ENCODE measurements around the gene NEK6.

NEK6 gene

GRCh38 chr9:124215956-124216355 is 41.8 kb upstream of the NEK6 start:
- peak overlapping the region; percentile 42 to 64 for H3K4me3 ChIP-seq (ENCODE audit: low read depth in 1 of 2, low read length in 1 of 2)
- no peaks in the 10 kb centered on the region for H3K9me3 ChIP-seq
- peaks cover 81% of the 10 kb centered on the region in 2 experiments for H3K4me1 ChIP-seq (ENCODE audit: control insufficient read depth in 1 of 2, insufficient read depth in 1 of 2, low read depth in 1 of 2, low read length in 1 of 2)
- peak overlapping the region; percentile 96 for H3K27ac ChIP-seq
- no peak for TF ChIP-seq CTCF (IDR thresholded peaks at IDR 0.05)
- H3K27me3 ChIP-seq, result no peaks in the 10 kb centered on the region
- no peaks in the 10 kb centered on the region for H3K36me3 ChIP-seq

GRCh38 chr9:124216474-124217176 is 41.1 kb upstream of the NEK6 start:
- TF ChIP-seq CTCF (IDR thresholded peaks at IDR 0.05), result no peak
- Histone ChIP-seq H3K27me3 (no peaks in the 10 kb centered on the region), H3K27ac (peak overlapping the region; percentile 96), H3K4me3 (ENCODE audit: low read depth in 1 of 2, low read length in 1 of 2) (peak overlapping the region; percentile 42 to 64), H3K36me3 (no peaks in the 10 kb centered on the region), H3K4me1 (ENCODE audit: control insufficient read depth in 1 of 2, insufficient read depth in 1 of 2, low read depth in 1 of 2, low read length in 1 of 2) (peaks cover 87 to 88% of the 10 kb centered on the region in 2 experiments), H3K9me3 (no peaks in the 10 kb centered on the region)

DNA sequence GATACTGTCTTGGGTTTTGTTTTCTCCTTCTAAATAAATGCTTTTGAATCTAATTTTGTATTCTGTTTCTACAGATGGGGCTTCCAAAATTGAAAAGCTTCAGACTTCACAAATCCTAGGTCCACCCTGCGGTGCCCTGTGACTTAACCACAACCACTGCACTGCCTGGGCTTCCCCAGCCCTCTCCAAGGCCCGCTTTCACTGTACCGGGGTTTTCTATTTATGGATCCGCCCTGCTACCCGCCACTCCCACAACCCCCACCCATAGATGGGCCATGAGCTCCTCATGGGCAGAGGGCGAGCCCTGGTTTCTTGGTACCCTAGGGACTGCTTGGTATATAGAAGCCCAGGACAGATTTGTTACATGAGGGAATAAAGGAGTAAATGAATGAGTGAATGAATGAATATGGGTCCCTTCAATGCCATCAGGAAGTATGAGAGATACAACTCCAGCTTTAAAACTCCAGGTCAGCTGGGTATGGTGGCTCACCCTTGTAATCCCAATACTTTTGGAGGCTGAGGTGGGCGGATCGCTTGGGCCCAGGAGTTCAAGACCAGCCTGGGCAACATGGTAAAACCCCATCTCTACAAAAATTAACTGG is 39.8 kb upstream of the NEK6 start:
- Histone ChIP-seq H3K36me3 (no peaks in the 10 kb centered on the region), H3K27me3 (no peaks in the 10 kb centered on the region), H3K27ac (peak overlapping the region; percentile 96)

GRCh38 chr9:124218438-124218982 is 39.2 kb upstream of the NEK6 start:
- H3K27ac ChIP-seq, result peak overlapping the region; percentile 96
- peak; percentile 26 for TF ChIP-seq CTCF (IDR thresholded peaks at IDR 0.05)

More for the DNA sequence above, 39.8 kb upstream of the NEK6 start:
- Histone ChIP-seq H3K4me3 (ENCODE audit: low read depth in 1 of 2, low read length in 1 of 2) (peak overlapping the region; percentile 33 to 64), H3K9me3 (no peaks in the 10 kb centered on the region), H3K4me1 (ENCODE audit: control insufficient read depth in 1 of 2, insufficient read depth in 1 of 2, low read depth in 1 of 2, low read length in 1 of 2) (peaks cover 100% of the 10 kb centered on the region in 2 experiments)
- TF ChIP-seq CTCF (IDR thresholded peaks at IDR 0.05), result no peak

DNA sequence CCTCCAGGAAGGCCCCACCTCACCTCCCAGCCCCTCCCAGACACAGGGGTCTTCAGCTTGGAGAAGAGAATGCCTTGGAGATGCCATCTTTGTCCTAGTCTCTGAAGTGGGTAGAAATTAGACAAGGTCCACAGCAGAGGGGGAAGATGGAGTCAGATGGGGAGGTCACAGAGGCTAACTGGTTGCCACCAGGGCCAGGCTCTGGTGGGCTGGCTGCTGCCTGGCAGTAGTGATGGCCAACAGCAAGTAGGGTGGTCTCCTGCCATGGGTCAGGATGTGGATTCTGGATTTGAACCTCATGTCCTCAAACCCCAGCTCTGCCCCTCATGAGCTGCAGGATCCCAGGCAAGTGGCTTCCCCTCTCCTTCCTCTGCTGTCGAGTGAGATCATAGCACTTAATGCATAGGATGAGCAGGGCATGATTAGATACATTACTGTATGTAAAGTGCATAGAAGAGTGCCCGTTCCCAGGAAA is 38.7 kb upstream of the NEK6 start:
- H3K27me3 ChIP-seq, result no peaks in the 10 kb centered on the region
- H3K4me1 ChIP-seq (ENCODE audit: control insufficient read depth in 1 of 2, insufficient read depth in 1 of 2, low read depth in 1 of 2, low read length in 1 of 2), result peaks cover 100% of the 10 kb centered on the region in 2 experiments
- H3K36me3 ChIP-seq, result no peaks in the 10 kb centered on the region
- H3K9me3 ChIP-seq, result no peaks in the 10 kb centered on the region
- H3K4me3 ChIP-seq (ENCODE audit: low read depth in 1 of 2, low read length in 1 of 2), result peak overlapping the region; percentile 33 to 64
- no peak for TF ChIP-seq CTCF (IDR thresholded peaks at IDR 0.05)
- H3K27ac ChIP-seq, result peak overlapping the region; percentile 96

More at GRCh38 chr9:124218438-124218982, 39.2 kb upstream of the NEK6 start:
- Histone ChIP-seq H3K9me3 (no peaks in the 10 kb centered on the region), H3K36me3 (no peaks in the 10 kb centered on the region), H3K4me1 (ENCODE audit: control insufficient read depth in 1 of 2, insufficient read depth in 1 of 2, low read depth in 1 of 2, low read length in 1 of 2) (peaks cover 100% of the 10 kb centered on the region in 2 experiments), H3K4me3 (ENCODE audit: low read depth in 1 of 2, low read length in 1 of 2) (peak overlapping the region; percentile 33 to 64), H3K27me3 (no peaks in the 10 kb centered on the region)

All from neutrophil (primary cell).